ENCODE data around the gene CRABP1. TPM values are rescaled to one million over a fixed set of nuclear protein-coding genes. Genes with fewer than 3 reads are reported as not detected.

The CRABP1 gene
- total RNA-seq, 1 experiment from 2014 or later = 444 TPM

DNA sequence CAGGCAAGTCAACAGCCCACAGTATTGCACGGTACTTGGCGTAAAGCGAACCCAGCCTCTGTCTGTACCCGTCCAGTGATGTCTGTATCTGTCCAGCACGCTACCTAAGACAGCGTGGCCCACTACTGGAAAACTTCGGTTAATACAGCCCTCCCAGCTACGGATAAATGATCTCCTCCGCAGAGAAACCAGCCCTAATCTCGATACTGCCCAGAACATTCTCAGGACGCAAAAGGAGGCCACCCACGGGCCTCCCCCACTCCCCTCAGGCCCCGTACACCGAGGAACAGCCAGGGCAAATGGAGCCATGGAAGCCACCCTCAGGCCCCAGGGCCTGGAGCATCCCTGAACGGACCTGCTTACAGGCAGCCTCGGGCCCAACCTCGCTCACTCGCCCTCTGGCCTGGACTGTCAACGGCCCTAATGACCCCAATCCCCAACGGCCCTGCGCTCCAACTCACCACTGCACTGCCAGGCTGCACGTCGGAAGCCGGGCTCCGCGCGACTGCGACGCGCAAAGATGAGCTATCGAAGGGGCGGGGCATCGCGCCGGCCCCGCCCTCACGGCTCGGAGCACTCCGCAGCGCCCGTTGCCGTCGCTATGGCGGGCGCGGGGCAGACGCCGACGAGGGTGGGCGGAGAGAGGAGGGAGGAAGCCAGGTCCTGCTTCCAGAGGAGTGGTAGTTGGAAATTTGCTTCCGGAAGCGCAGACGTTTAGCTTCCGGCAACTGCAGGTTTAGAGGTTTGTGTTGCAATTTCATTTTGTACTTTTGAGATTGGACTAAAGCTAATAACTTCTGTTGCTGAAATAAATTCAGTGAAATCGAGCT lies 40.8 kb upstream of the CRABP1 start, which contains the start of gene SKIC8 (continued):
- TF ChIP-seq NFYB (CRISPR knock-in tag; conservative IDR thresholded peaks at IDR 0.05; ENCODE audit: low read depth) (no peak), MLX (CRISPR knock-in tag; IDR thresholded peaks at IDR 0.05) (no peak), ZNF423 (CRISPR knock-in tag; IDR thresholded peaks at IDR 0.05) (no peak), FOXP1 (CRISPR knock-in tag; IDR thresholded peaks at IDR 0.05; ENCODE audit: borderline replicate concordance) (peak; percentile 70; the same call in 1 of the 2 replicates), CTCF (IDR thresholded peaks at IDR 0.05) (no peak), ZBTB43 (CRISPR knock-in tag; IDR thresholded peaks at IDR 0.05) (0 out of 2 replicates have a peak, but pooled peaks have one; percentile 18), RELA (CRISPR knock-in tag; IDR thresholded peaks at IDR 0.05; ENCODE audit: borderline replicate concordance) (no peak), CREM (CRISPR knock-in tag; IDR thresholded peaks at IDR 0.05) (peak; percentile 95), ZNF232 (CRISPR knock-in tag; IDR thresholded peaks at IDR 0.05) (no peak), SOX15 (CRISPR knock-in tag; IDR thresholded peaks at IDR 0.05) (no peak), ZNF416 (CRISPR knock-in tag; IDR thresholded peaks at IDR 0.05) (0 out of 2 replicates have a peak, but pooled peaks have one; percentile 49), ZNF138 (CRISPR knock-in tag; conservative IDR thresholded peaks at IDR 0.05) (no peak), MAX (CRISPR knock-in tag; IDR thresholded peaks at IDR 0.05) (peak; percentile 79), ETV6 (CRISPR knock-in tag; IDR thresholded peaks at IDR 0.05) (peak; percentile 93), SMAD3 (CRISPR knock-in tag; IDR thresholded peaks at IDR 0.05; ENCODE audit: borderline replicate concordance) (no peak), SP1 (CRISPR knock-in tag; conservative IDR thresholded peaks at IDR 0.05) (peak; percentile 100), MYBL2 (CRISPR knock-in tag; IDR thresholded peaks at IDR 0.05) (peak; percentile 36; the same call in 1 of the 2 replicates)
- TF ChIP-seq, protein P1, sequence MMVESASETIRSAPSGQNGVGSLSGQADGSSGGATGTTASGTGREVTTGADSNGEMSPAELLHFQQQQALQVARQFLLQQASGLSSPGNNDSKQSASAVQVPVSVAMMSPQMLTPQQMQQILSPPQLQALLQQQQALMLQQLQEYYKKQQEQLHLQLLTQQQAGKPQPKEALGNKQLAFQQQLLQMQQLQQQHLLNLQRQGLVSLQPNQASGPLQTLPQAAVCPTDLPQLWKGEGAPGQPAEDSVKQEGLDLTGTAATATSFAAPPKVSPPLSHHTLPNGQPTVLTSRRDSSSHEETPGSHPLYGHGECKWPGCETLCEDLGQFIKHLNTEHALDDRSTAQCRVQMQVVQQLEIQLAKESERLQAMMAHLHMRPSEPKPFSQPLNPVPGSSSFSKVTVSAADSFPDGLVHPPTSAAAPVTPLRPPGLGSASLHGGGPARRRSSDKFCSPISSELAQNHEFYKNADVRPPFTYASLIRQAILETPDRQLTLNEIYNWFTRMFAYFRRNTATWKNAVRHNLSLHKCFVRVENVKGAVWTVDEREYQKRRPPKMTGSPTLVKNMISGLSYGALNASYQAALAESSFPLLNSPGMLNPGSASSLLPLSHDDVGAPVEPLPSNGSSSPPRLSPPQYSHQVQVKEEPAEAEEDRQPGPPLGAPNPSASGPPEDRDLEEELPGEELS (CRISPR knock-in tag; IDR thresholded peaks at IDR 0.05) = peak; percentile 73
- TF ChIP-seq, protein P2, sequence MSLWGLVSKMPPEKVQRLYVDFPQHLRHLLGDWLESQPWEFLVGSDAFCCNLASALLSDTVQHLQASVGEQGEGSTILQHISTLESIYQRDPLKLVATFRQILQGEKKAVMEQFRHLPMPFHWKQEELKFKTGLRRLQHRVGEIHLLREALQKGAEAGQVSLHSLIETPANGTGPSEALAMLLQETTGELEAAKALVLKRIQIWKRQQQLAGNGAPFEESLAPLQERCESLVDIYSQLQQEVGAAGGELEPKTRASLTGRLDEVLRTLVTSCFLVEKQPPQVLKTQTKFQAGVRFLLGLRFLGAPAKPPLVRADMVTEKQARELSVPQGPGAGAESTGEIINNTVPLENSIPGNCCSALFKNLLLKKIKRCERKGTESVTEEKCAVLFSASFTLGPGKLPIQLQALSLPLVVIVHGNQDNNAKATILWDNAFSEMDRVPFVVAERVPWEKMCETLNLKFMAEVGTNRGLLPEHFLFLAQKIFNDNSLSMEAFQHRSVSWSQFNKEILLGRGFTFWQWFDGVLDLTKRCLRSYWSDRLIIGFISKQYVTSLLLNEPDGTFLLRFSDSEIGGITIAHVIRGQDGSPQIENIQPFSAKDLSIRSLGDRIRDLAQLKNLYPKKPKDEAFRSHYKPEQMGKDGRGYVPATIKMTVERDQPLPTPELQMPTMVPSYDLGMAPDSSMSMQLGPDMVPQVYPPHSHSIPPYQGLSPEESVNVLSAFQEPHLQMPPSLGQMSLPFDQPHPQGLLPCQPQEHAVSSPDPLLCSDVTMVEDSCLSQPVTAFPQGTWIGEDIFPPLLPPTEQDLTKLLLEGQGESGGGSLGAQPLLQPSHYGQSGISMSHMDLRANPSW (CRISPR knock-in tag; conservative IDR thresholded peaks at IDR 0.05; ENCODE audit: low read depth) = no peak
- TF ChIP-seq, protein P3, sequence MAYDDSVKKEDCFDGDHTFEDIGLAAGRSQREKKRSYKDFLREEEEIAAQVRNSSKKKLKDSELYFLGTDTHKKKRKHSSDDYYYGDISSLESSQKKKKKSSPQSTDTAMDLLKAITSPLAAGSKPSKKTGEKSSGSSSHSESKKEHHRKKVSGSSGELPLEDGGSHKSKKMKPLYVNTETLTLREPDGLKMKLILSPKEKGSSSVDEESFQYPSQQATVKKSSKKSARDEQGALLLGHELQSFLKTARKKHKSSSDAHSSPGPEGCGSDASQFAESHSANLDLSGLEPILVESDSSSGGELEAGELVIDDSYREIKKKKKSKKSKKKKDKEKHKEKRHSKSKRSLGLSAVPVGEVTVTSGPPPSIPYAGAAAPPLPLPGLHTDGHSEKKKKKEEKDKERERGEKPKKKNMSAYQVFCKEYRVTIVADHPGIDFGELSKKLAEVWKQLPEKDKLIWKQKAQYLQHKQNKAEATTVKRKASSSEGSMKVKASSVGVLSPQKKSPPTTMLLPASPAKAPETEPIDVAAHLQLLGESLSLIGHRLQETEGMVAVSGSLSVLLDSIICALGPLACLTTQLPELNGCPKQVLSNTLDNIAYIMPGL (CRISPR knock-in tag; IDR thresholded peaks at IDR 0.05) = 0 out of 2 replicates have a peak, but pooled peaks have one; percentile 36
- TF ChIP-seq, protein P4, sequence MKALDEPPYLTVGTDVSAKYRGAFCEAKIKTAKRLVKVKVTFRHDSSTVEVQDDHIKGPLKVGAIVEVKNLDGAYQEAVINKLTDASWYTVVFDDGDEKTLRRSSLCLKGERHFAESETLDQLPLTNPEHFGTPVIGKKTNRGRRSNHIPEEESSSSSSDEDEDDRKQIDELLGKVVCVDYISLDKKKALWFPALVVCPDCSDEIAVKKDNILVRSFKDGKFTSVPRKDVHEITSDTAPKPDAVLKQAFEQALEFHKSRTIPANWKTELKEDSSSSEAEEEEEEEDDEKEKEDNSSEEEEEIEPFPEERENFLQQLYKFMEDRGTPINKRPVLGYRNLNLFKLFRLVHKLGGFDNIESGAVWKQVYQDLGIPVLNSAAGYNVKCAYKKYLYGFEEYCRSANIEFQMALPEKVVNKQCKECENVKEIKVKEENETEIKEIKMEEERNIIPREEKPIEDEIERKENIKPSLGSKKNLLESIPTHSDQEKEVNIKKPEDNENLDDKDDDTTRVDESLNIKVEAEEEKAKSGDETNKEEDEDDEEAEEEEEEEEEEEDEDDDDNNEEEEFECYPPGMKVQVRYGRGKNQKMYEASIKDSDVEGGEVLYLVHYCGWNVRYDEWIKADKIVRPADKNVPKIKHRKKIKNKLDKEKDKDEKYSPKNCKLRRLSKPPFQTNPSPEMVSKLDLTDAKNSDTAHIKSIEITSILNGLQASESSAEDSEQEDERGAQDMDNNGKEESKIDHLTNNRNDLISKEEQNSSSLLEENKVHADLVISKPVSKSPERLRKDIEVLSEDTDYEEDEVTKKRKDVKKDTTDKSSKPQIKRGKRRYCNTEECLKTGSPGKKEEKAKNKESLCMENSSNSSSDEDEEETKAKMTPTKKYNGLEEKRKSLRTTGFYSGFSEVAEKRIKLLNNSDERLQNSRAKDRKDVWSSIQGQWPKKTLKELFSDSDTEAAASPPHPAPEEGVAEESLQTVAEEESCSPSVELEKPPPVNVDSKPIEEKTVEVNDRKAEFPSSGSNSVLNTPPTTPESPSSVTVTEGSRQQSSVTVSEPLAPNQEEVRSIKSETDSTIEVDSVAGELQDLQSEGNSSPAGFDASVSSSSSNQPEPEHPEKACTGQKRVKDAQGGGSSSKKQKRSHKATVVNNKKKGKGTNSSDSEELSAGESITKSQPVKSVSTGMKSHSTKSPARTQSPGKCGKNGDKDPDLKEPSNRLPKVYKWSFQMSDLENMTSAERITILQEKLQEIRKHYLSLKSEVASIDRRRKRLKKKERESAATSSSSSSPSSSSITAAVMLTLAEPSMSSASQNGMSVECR (CRISPR knock-in tag; IDR thresholded peaks at IDR 0.05; ENCODE audit: borderline replicate concordance) = peak; percentile 76; the same call in 1 of the 2 replicates
- TF ChIP-seq, protein P5, sequence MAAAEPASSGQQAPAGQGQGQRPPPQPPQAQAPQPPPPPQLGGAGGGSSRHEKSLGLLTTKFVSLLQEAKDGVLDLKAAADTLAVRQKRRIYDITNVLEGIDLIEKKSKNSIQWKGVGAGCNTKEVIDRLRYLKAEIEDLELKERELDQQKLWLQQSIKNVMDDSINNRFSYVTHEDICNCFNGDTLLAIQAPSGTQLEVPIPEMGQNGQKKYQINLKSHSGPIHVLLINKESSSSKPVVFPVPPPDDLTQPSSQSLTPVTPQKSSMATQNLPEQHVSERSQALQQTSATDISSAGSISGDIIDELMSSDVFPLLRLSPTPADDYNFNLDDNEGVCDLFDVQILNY (CRISPR knock-in tag; IDR thresholded peaks at IDR 0.05) = peak; percentile 86
